Stimulated activated CD4-positive, alpha-beta T cell treated with anti-CD3 and anti-CD28 coated beads, Interleukin-2, amount 100 ng/mL, for 24 hours (primary cell): ENCODE results near the gene DEFB129.
A peak's percentile ranks its signal among the peaks of the same experiment; 100 is the strongest.

Experiments used
- DNase-seq, 2 donors: peaks; one replicate each; pipeline ENCODE4 v3.0.0-alpha.2; 2020

The DEFB129 gene

GRCh38 chr20:257419-257818, 30.4 kb downstream of the DEFB129 start, which contains the start of gene DEFB132:
Gene DEFB132 (plus strand): TSS chr20:257724. CDS start chr20:257779, 55 bp downstream.
- no peak for DNase-seq

- no peak for DNase-seq
Observed at GRCh38 chr20:258269-258858, 31.3 kb downstream of the DEFB129 start.

DNA sequence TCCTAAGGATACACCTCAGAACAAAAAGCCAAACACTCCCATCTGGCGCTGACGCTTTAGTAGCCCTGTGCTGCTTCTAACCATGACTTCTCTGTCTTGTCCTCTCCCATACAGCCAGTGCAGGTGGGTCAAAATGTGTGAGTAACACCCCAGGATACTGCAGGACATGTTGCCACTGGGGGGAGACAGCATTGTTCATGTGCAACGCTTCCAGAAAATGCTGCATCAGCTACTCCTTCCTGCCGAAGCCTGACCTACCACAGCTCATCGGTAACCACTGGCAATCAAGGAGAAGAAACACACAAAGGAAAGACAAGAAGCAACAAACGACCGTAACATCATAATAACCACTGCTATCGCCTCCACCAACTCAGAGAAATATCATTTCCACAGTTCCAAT, 31.9 kb downstream of the DEFB129 start:
- DNase-seq = no peak

- DNase-seq = no peak
Observed at GRCh38 chr20:259981-260380, 32.9 kb downstream of the DEFB129 start.

- DNase-seq = no peak
Observed at GRCh38 chr20:263701-264100, 36.6 kb downstream of the DEFB129 start.

GRCh38 chr20:266596-267562, 39.8 kb downstream of the DEFB129 start:
- peak; percentile 95 for DNase-seq

DNA sequence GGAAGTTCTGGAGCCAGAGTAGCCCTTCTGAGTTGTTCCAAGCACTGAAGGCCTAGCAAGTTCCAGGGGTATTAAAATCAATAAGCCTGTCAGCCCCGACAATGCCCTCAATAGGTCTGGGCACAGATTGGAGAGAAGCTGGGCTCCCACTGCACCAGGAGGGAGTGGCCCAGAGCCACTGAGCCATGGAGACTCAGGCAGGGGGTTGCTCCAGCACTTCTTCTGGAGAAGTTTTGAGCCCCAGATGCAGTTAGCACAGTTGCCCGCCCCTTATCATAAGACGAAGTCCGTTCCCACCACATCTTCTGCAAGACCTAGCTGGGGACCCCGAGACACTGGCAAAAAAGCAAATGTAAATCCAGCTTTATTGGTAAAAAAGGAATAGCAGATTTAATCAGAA, 43.5 kb downstream of the DEFB129 start:
- peak in 1 of 2 donors; percentile 6 for DNase-seq

DNA sequence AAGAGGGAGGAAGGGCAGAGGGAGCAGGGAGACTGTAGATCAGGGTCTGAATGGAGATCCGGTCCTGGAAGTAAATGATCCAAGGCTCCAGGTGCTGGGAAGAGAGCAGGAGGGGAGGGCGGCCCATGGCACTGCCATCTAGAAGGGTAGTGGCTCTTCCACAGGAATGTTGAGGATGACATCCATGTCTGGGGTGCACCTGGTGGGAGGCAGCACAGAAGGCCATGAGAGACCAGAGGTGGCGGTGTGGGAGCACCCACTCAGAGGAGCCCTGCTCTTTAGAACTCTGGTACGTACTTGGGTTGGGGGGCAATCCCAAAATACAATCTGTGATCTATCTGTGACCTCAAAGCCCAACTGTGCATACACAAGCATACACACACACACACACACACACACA, 44.0 kb downstream of the DEFB129 start:
- no peak for DNase-seq

GRCh38 chr20:271528-271927, 44.5 kb downstream of the DEFB129 start:
- no peak for DNase-seq

DNA sequence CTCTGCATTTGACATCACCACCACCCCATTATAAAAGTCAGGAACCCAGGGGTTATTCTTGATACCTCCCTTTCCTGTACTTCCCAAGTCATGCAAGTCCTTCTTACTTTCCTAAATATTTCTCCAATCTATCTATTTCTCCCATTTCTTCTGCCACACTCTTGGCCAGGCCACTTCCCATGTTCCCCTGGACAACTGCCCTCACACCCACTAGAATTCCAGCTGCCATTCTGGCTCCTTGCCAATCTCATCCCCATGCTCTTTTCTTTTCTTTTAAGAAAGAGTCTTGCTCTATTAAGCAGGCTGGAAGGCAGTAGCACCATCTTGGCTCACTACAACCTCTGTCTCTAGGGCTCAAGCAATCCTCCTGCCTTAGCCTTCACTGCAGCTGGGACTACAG, 45.7 kb downstream of the DEFB129 start:
- no peak for DNase-seq

- DNase-seq = no peak
Observed at GRCh38 chr20:273884-274283, 46.8 kb downstream of the DEFB129 start.

DNA sequence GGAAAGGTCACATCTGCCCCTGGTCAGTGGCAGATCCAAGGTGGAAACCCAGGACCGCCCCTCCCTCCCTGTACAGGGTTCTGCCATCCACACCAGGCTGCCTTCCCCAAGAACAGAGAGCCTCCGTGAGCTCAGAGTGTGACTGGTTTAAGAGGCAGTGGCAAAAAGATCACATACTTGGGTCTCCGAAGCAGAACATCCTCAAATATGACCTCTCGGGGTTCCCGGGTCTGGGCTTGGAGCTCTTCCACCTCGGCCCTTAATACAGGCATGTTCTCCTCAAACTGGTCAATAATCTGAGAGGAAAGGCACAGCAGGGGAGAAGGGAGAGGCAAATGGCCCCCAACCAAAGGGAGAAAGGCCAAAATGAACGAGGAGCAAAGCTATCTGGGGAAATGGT, 48.7 kb downstream of the DEFB129 start:
- no peak for DNase-seq

DNA sequence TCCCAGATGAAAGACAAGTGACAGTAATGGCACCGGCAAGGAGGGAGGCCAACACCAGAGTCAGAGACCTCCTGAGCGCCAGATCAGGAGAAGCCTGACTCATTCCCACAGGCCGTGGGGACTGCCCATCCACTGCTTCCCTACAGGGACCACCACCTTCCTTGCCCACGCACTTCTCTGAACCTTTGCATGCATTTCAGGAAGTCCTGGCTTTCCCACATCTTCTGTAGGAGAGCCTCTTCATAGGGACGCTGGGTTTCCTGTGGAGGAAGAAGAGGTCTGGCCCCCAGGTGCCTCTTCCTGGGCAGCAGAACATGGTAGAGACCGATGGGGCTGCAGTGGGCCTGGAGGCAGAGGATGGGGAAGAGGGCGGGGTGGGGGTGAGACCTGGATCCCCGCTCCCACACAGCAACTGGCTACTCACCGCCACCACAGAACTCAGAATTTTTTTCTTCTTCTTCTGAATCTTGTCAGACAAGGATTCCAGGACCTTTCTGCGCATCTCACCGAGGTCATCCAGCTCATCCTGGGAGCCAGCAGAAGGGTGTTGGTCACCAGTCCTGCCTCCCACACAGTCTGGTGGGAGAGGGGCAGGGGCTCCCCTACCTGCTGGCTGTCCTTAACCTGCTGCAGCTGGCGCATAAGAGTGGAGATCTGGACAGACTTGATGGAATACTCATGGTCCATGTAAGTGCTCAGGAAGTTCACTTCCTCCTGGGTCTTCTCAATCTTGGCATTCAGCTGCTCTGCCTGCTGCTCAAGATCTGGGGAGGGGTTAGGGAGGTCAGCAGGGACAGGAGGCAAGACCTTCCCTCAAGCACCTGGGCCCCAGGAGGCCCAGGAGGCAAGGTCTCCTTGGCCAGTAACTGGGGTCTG, 49.8 kb downstream of the DEFB129 start:
- DNase-seq = no peak

- no peak for DNase-seq
Observed at GRCh38 chr20:277496-277781, 50.4 kb downstream of the DEFB129 start.

DNA sequence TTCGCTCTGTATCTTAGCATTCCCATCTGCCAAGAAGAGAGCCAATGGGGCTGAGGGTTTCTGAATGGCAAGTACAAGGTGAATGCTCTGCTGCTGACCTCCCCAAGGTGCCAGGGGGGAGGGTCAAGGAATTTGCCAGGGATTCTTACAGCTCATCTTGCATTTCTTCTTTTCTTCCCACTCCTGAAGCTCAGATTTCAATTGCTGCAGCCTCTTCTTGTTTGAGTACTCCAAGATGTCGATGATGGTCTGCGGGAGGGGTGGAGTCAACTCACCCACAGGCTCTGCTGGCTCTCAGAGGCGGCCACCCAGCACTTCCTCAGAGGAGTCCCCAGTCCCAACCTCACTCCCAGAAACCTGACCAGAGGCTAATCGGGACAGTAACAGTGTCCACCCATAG, 51.1 kb downstream of the DEFB129 start:
- no peak for DNase-seq

- DNase-seq = no peak
Observed at GRCh38 chr20:278607-279571, 51.8 kb downstream of the DEFB129 start.
